ENCODE data around the gene SLC26A5. TPM values are rescaled to one million over a fixed set of nuclear protein-coding genes. Genes with fewer than 3 reads are reported as not detected.

The SLC26A5 gene
- total RNA-seq, 1 donor from 2014 or later, result not detected

- TF ChIP-seq CTCF (IDR thresholded peaks at IDR 0.05), result no peak
- Mint-ChIP-seq H3K27ac (ENCODE audit: unreplicated experiment) (no peak overlapping the region), H3K36me3 (ENCODE audit: low read depth) (peaks cover 3% of the 10 kb centered on the region), H3K27me3 (ENCODE audit: low read depth) (peaks cover 77% of the 10 kb centered on the region), H3K4me3 (ENCODE audit: unreplicated experiment) (peak overlapping the region; percentile 70), H3K9me3 (ENCODE audit: low read depth) (peaks cover 3% of the 10 kb centered on the region), H3K4me1 (ENCODE audit: low read depth) (peaks cover 10% of the 10 kb centered on the region)
- no peak for DNase-seq (ENCODE audit: low spot score)
Measured at GRCh38 chr7:103445228-103446048, 569 bp downstream of the SLC26A5 start.

- H3K4me3 Mint-ChIP-seq (ENCODE audit: unreplicated experiment), result no peak overlapping the region
- DNase-seq (ENCODE audit: low spot score), result no peak
- H3K27me3 Mint-ChIP-seq (ENCODE audit: low read depth), result peaks cover 54% of the 10 kb centered on the region
- H3K27ac Mint-ChIP-seq (ENCODE audit: unreplicated experiment), result no peak overlapping the region
- no peaks in the 10 kb centered on the region for H3K4me1 Mint-ChIP-seq (ENCODE audit: low read depth)
- peaks cover 5% of the 10 kb centered on the region for H3K9me3 Mint-ChIP-seq (ENCODE audit: low read depth)
- no peak for TF ChIP-seq CTCF (IDR thresholded peaks at IDR 0.05)
- H3K36me3 Mint-ChIP-seq (ENCODE audit: low read depth), result no peaks in the 10 kb centered on the region
Measured at GRCh38 chr7:103439661-103440060, 6.3 kb downstream of the SLC26A5 start.

- peaks cover 8% of the 10 kb centered on the region for H3K9me3 Mint-ChIP-seq (ENCODE audit: low read depth)
- no peak for DNase-seq (ENCODE audit: low spot score)
- no peak for TF ChIP-seq CTCF (IDR thresholded peaks at IDR 0.05)
- peaks cover 3% of the 10 kb centered on the region for H3K4me1 Mint-ChIP-seq (ENCODE audit: low read depth)
- peaks cover 36% of the 10 kb centered on the region for H3K27me3 Mint-ChIP-seq (ENCODE audit: low read depth)
- H3K27ac Mint-ChIP-seq (ENCODE audit: unreplicated experiment), result no peak overlapping the region
- H3K36me3 Mint-ChIP-seq (ENCODE audit: low read depth), result no peaks in the 10 kb centered on the region
- H3K4me3 Mint-ChIP-seq (ENCODE audit: unreplicated experiment), result no peak overlapping the region
Measured at GRCh38 chr7:103437623-103438022, 8.4 kb downstream of the SLC26A5 start.

GRCh38 chr7:103432712-103433111 is 13.3 kb downstream of the SLC26A5 start:
- peaks cover 16% of the 10 kb centered on the region for H3K27me3 Mint-ChIP-seq (ENCODE audit: low read depth)
- DNase-seq (ENCODE audit: low spot score), result no peak

GRCh38 chr7:103425177-103425576 is 20.8 kb downstream of the SLC26A5 start:
- no peaks in the 10 kb centered on the region for H3K36me3 Mint-ChIP-seq (ENCODE audit: low read depth)
- DNase-seq (ENCODE audit: low spot score), result no peak
- H3K27me3 Mint-ChIP-seq (ENCODE audit: low read depth), result peaks cover 23% of the 10 kb centered on the region
- no peak overlapping the region for H3K27ac Mint-ChIP-seq (ENCODE audit: unreplicated experiment)
- no peak overlapping the region for H3K4me3 Mint-ChIP-seq (ENCODE audit: unreplicated experiment)
- H3K4me1 Mint-ChIP-seq (ENCODE audit: low read depth), result no peaks in the 10 kb centered on the region
- TF ChIP-seq CTCF (IDR thresholded peaks at IDR 0.05), result no peak
- no peaks in the 10 kb centered on the region for H3K9me3 Mint-ChIP-seq (ENCODE audit: low read depth)

More at GRCh38 chr7:103432712-103433111, 13.3 kb downstream of the SLC26A5 start:
- TF ChIP-seq CTCF (IDR thresholded peaks at IDR 0.05), result no peak
- Mint-ChIP-seq H3K9me3 (ENCODE audit: low read depth) (peaks cover 5% of the 10 kb centered on the region), H3K27ac (ENCODE audit: unreplicated experiment) (no peak overlapping the region), H3K36me3 (ENCODE audit: low read depth) (no peaks in the 10 kb centered on the region), H3K4me1 (ENCODE audit: low read depth) (peaks cover 3% of the 10 kb centered on the region), H3K4me3 (ENCODE audit: unreplicated experiment) (no peak overlapping the region)
